SU-DHL-6 (cell line): ENCODE measurements around the gene CFAP69.

Source experiments
- H2AFZ ChIP-seq: fragments of 200-600 bp; sonication (generic); 2 replicates; pipeline ENCODE4 v1.6.1; 2014; ENCODE audit warnings: low read depth, mild to moderate bottlenecking, moderate library complexity, mixed read lengths, antibody characterized with exemption, low read length; ENCODE audit not compliant: severe bottlenecking
- H3F3A ChIP-seq: fragments of 200-600 bp; shearing (Covaris generic); 2 replicates; pipeline ENCODE4 v1.6.0; 2016; ENCODE audit warnings: antibody characterized with exemption, mild to moderate bottlenecking; ENCODE audit not compliant: insufficient read depth
- H3K27ac ChIP-seq: fragments of 200-600 bp; sonication (generic); 2 replicates; pipeline ENCODE4 v1.5.1; 2016; ENCODE audit warnings: low read depth, mild to moderate bottlenecking, low read length, moderate library complexity, mixed read lengths
- H3K27me3 ChIP-seq: fragments of 200-600 bp; sonication (generic), shearing (Covaris generic); 2 replicates; pipeline ENCODE4 v1.6.0; 2014; ENCODE audit warnings: mild to moderate bottlenecking, low read length
- H3K36me3 ChIP-seq: fragments of 200-600 bp; sonication (generic); 2 replicates; pipeline ENCODE4 v1.6.1; 2014; ENCODE audit warnings: mild to moderate bottlenecking, low read length, mixed read lengths
- H3K4me2 ChIP-seq: fragments of 300-600, 200-600 bp; shearing (Covaris generic), sonication (generic); 2 replicates; pipeline ENCODE4 v1.6.0; 2014; ENCODE audit warnings: low read length, low read depth, mild to moderate bottlenecking; ENCODE audit not compliant: poor library complexity, severe bottlenecking
- H3K4me3 ChIP-seq: fragments of 200-600 bp; sonication (generic); 2 replicates; pipeline ENCODE4 v1.5.1; 2014; ENCODE audit warnings: antibody characterized with exemption, low read length, mild to moderate bottlenecking, mixed read lengths; ENCODE audit not compliant: insufficient read depth, poor library complexity, severe bottlenecking
- H3K79me2 ChIP-seq: fragments of 200-600 bp; sonication (generic); 2 replicates; pipeline ENCODE4 v1.6.1; 2014; ENCODE audit warnings: mild to moderate bottlenecking, low read length, moderate library complexity; ENCODE audit not compliant: insufficient read depth
- H3K9ac ChIP-seq: fragments of 200-600 bp; sonication (generic); 2 replicates; pipeline ENCODE4 v1.7.0; 2014; ENCODE audit warnings: mild to moderate bottlenecking, low read length
- H3K9me2 ChIP-seq: fragments of 200-600 bp; sonication (generic); replicated peaks from 2 replicates; pipeline ENCODE4 v1.6.1; 2014; ENCODE audit warnings: low read length; ENCODE audit not compliant: insufficient read depth
- H3K9me3 ChIP-seq: fragments of 200-600 bp; sonication (generic); 2 replicates; pipeline ENCODE4 v1.6.1; 2014; ENCODE audit warnings: low read length, mixed read lengths; ENCODE audit not compliant: insufficient read depth
- H4K20me1 ChIP-seq: fragments of 200-600 bp; sonication (generic); 2 replicates; pipeline ENCODE4 v1.6.1; 2014; ENCODE audit warnings: low read depth, mild to moderate bottlenecking, antibody characterized with exemption, low read length, moderate library complexity, mixed read lengths
- EZH2phosphoT487 ChIP-seq: fragments of 200-600 bp; sonication (generic), shearing (Covaris generic); conservative IDR thresholded peaks from 2 replicates; pipeline ENCODE4 v1.6.1; 2018; ENCODE audit warnings: mild to moderate bottlenecking, antibody characterized with exemption, low read length, moderate library complexity, mixed read lengths
- TF ChIP-seq, protein P1 (sequence below): fragments of 200-600 bp; sonication (generic); IDR thresholded peaks from one replicate; pipeline ENCODE4 v1.5.1; 2017; ENCODE audit warnings: antibody characterized with exemption, mild to moderate bottlenecking, low read length, moderate library complexity; ENCODE audit not compliant: insufficient read depth, poor library complexity, severe bottlenecking

The CFAP69 gene

DNA sequence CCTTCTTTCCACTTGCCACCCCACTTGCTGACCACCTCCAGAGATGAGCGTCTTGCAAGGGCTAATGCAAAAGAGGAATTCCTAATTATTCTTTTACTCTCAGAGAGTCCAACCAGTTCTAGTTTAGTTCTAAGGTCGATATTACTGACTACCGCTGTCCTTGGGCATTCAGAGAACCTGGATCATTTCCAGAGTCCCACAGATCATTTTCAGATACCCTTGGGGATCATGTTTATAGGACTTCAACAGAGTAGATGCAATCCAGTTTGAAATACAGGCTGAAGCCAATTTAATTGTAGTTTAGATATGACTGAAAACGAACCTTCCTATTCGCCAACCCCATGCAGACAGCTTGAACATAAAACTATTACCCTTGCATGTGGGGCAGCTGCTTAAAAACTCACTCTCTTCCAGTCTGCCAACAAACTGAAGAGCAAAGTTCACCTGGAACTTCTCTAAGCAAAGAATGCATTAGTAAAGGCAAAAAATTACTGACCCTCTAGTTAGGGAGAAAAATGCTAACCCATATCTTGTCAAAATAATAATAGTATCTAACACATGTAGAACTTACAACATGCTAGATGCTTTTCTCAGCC, 22.4 kb downstream of the CFAP69 start:
- no peak for TF ChIP-seq EZH2phosphoT487
- TF ChIP-seq, protein P1, sequence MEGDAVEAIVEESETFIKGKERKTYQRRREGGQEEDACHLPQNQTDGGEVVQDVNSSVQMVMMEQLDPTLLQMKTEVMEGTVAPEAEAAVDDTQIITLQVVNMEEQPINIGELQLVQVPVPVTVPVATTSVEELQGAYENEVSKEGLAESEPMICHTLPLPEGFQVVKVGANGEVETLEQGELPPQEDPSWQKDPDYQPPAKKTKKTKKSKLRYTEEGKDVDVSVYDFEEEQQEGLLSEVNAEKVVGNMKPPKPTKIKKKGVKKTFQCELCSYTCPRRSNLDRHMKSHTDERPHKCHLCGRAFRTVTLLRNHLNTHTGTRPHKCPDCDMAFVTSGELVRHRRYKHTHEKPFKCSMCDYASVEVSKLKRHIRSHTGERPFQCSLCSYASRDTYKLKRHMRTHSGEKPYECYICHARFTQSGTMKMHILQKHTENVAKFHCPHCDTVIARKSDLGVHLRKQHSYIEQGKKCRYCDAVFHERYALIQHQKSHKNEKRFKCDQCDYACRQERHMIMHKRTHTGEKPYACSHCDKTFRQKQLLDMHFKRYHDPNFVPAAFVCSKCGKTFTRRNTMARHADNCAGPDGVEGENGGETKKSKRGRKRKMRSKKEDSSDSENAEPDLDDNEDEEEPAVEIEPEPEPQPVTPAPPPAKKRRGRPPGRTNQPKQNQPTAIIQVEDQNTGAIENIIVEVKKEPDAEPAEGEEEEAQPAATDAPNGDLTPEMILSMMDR = no peak
- Histone ChIP-seq H3K36me3 (no peaks in the 10 kb centered on the region), H3K9me3 (no peaks in the 10 kb centered on the region), H3K4me3 (no peak overlapping the region), H3K9ac (no peak overlapping the region), H3K27me3 (no peaks in the 10 kb centered on the region), H4K20me1 (peaks cover 9% of the 10 kb centered on the region; the same call in 1 of the 2 replicates), H3K79me2 (no peaks in the 10 kb centered on the region), H3K27ac (no peak overlapping the region), H3K9me2 (no peaks in the 10 kb centered on the region), H3F3A (no peaks in the 10 kb centered on the region), H3K4me2 (no peak overlapping the region), H2AFZ (no peak overlapping the region)

DNA sequence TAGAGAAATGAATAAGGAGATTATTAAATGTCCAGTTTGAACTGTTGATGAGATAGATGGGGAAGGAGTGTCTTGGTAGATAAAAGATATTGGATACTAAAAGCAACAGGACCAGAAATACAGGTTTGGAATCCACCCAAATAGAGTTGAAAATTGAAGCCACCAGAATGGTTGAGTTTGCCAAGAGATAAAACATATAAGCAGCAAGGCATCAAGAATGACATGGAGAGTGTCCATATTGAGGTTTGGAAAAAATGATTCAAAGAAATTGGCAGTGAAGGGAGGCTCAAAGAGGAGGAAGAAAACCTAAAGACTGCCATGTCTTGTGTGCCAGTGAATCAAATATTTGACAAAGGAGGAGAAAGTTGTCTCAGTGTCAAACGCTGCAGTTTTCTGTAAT, 24.2 kb downstream of the CFAP69 start:
- no peaks in the 10 kb centered on the region for H3K9me3 ChIP-seq
- H3K9ac ChIP-seq = no peak overlapping the region
- no peak overlapping the region for H3K4me3 ChIP-seq
- no peaks in the 10 kb centered on the region for H3K9me2 ChIP-seq
- no peak overlapping the region for H2AFZ ChIP-seq
- H4K20me1 ChIP-seq = no peaks in the 10 kb centered on the region; the same call in 1 of the 2 replicates
- no peak overlapping the region for H3K4me2 ChIP-seq
- no peaks in the 10 kb centered on the region for H3K36me3 ChIP-seq
- H3F3A ChIP-seq = no peaks in the 10 kb centered on the region
- no peak overlapping the region for H3K27ac ChIP-seq
- TF ChIP-seq, protein P1 = no peak
- TF ChIP-seq EZH2phosphoT487 = no peak
- no peaks in the 10 kb centered on the region for H3K27me3 ChIP-seq
- no peaks in the 10 kb centered on the region for H3K79me2 ChIP-seq

DNA sequence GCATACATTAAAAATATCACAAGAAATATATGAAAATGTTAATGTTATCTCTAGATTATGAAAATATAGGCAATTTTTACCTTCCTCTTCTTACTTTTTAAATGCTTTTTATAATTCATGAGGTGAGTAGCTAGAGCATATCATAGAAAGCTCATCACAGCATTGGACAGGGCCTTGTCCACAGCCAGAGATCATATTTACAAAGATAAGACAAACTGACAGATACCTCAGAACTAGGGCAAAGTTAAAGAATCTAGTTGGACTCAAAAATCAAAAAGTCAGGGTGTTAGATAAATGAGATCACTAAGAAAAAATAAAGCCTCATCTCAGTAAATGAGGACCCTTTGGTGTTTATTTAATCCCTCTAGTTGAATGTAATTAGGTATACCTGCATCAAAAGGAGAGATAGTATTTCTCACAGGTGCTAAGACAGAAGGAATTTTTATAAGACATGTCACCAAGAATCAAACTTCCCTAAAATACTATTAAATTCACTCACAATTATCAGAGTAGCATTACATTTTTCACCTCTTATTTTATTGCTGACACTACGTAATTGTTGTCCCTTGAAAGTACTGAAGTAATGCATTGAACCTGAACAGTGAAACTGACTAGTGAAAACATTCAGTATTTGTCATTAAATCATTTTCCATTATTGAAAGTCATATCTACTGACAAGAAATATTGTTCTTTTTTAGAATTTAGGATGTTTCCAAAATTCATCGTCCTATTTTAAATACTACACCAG, 25.6 kb downstream of the CFAP69 start:
- H3F3A ChIP-seq = no peaks in the 10 kb centered on the region

More for the DNA sequence above, 25.6 kb downstream of the CFAP69 start:
- Histone ChIP-seq H3K4me2 (no peak overlapping the region), H3K27me3 (no peaks in the 10 kb centered on the region), H4K20me1 (no peaks in the 10 kb centered on the region; the same call in 1 of the 2 replicates), H3K36me3 (no peaks in the 10 kb centered on the region), H3K9ac (no peak overlapping the region), H3K79me2 (no peaks in the 10 kb centered on the region), H3K4me3 (no peak overlapping the region), H3K27ac (no peak overlapping the region), H3K9me3 (no peaks in the 10 kb centered on the region), H3K9me2 (no peaks in the 10 kb centered on the region), H2AFZ (no peak overlapping the region)
- TF ChIP-seq, protein P1 = no peak
- no peak for TF ChIP-seq EZH2phosphoT487
